Trophoblast cell (in vitro differentiated cells and primary cell): ENCODE data around the gene ADAMTSL1.

Experiments used
- DNase-seq, 2 donors: peaks; one replicate each; pipeline ENCODE4 v3.0.0-alpha.2; 2016
- H2AFZ ChIP-seq: 2 replicates; pipeline ENCODE4 v1.6.1; 2013; ENCODE audit warnings: low read length, moderate library complexity, mild to moderate bottlenecking; ENCODE audit not compliant: insufficient read depth, poor library complexity
- H2AK5ac ChIP-seq: 2 replicates; pipeline ENCODE4 v1.6.1; 2013; ENCODE audit warnings: mild to moderate bottlenecking, low read length
- H2BK120ac ChIP-seq: 2 replicates; pipeline ENCODE4 v1.6.1; 2013; ENCODE audit warnings: low read length, mild to moderate bottlenecking, moderate library complexity; ENCODE audit not compliant: insufficient read depth, poor library complexity
- H2BK12ac ChIP-seq: 2 replicates; pipeline ENCODE4 v1.6.1; 2013; ENCODE audit warnings: mild to moderate bottlenecking, low read length, moderate library complexity
- H2BK5ac ChIP-seq: 2 replicates; pipeline ENCODE4 v1.6.1; 2013; ENCODE audit warnings: low read length, low read depth, moderate library complexity, mild to moderate bottlenecking; ENCODE audit not compliant: poor library complexity
- H3K14ac ChIP-seq: 2 replicates; pipeline ENCODE4 v1.6.1; 2013; ENCODE audit warnings: mild to moderate bottlenecking, low read length
- H3K18ac ChIP-seq: 2 replicates; pipeline ENCODE4 v1.6.1; 2013; ENCODE audit warnings: mild to moderate bottlenecking, low read length
- H3K23ac ChIP-seq: 2 replicates; pipeline ENCODE4 v1.6.1; 2013; ENCODE audit warnings: low read length
- H3K27ac ChIP-seq: 2 replicates; pipeline ENCODE4 v1.5.1; 2013; ENCODE audit warnings: low read depth, mild to moderate bottlenecking, inconsistent platforms, low read length, moderate library complexity
- H3K27me3 ChIP-seq: 2 replicates; pipeline ENCODE4 v1.6.1; 2013; ENCODE audit warnings: inconsistent platforms, mild to moderate bottlenecking, low read length, moderate library complexity; ENCODE audit not compliant: insufficient read depth
- H3K36me3 ChIP-seq, 2 experiments: 1 replicate in 1 of 2; 2 replicates in 1 of 2; pipeline ENCODE4 v1.6.1; 2013; ENCODE audit warnings: low read length in 2 of 2, mild to moderate bottlenecking in 2 of 2, moderate library complexity in 1 of 2; ENCODE audit not compliant: insufficient read depth in 2 of 2, control insufficient read depth in 1 of 2
- H3K4ac ChIP-seq: 2 replicates; pipeline ENCODE4 v1.6.1; 2013; ENCODE audit warnings: low read depth, mild to moderate bottlenecking, low read length, moderate library complexity
- H3K4me1 ChIP-seq, 2 experiments: 1 replicate in 1 of 2; 2 replicates in 1 of 2; pipeline ENCODE4 v1.6.1; 2013; ENCODE audit warnings: low read length in 2 of 2, mild to moderate bottlenecking in 2 of 2, moderate library complexity in 1 of 2; ENCODE audit not compliant: insufficient read depth in 2 of 2, control insufficient read depth in 1 of 2
- H3K4me2 ChIP-seq: 2 replicates; pipeline ENCODE4 v1.6.1; 2013; ENCODE audit warnings: inconsistent platforms, mild to moderate bottlenecking, low read length, moderate library complexity
- H3K4me3 ChIP-seq: 2 replicates; pipeline ENCODE4 v1.5.1; 2013; ENCODE audit warnings: mild to moderate bottlenecking, low read depth, low read length, inconsistent platforms
- H3K79me1 ChIP-seq: one replicate; pipeline ENCODE4 v1.6.1; 2013; ENCODE audit warnings: low read length
- H3K79me2 ChIP-seq: 2 replicates; pipeline ENCODE4 v1.6.1; 2013; ENCODE audit warnings: low read length, mild to moderate bottlenecking; ENCODE audit not compliant: control insufficient read depth, insufficient read depth, poor library complexity
- H3K9ac ChIP-seq: 2 replicates; pipeline ENCODE4 v1.6.1; 2013; ENCODE audit warnings: mild to moderate bottlenecking, low read length
- H3K9me3 ChIP-seq: 2 replicates; pipeline ENCODE4 v1.6.1; 2013; ENCODE audit warnings: low read depth, mild to moderate bottlenecking, control low read depth, inconsistent platforms, low read length; ENCODE audit not compliant: insufficient read depth
- H4K12ac ChIP-seq: 2 replicates; pipeline ENCODE4 v1.6.1; 2013; ENCODE audit warnings: low read depth, mild to moderate bottlenecking, low read length, moderate library complexity
- H4K8ac ChIP-seq: 2 replicates; pipeline ENCODE4 v1.6.1; 2013; ENCODE audit warnings: low read depth, mild to moderate bottlenecking, low read length, moderate library complexity
- H4K91ac ChIP-seq: one replicate; pipeline ENCODE4 v1.6.1; 2013; ENCODE audit warnings: low read depth, mild to moderate bottlenecking, low read length, moderate library complexity
- WGBS: extraction: QIAGEN DNeasy Blood & Tissue Kit; methylation state at CpG from one replicate; pipeline ENCODE4 v1.1.7; 2013; ENCODE audit warnings: missing lambda C conversion rate; ENCODE audit not compliant: insufficient read length, insufficient coverage; ENCODE audit errors: extremely low coverage; 5-methylcytosine and 5-hydroxymethylcytosine counted together

Gene ADAMTSL1

GRCh38 chr9:18585996-18586395, 112.0 kb downstream of the ADAMTSL1 start:
- no peak overlapping the region for H3K4me3 ChIP-seq
- no peak overlapping the region for H3K23ac ChIP-seq
- no peak overlapping the region for H3K14ac ChIP-seq
- no peak overlapping the region for H2AFZ ChIP-seq
- no peak overlapping the region for H2BK5ac ChIP-seq
- H3K9ac ChIP-seq: no peak overlapping the region
- H4K12ac ChIP-seq: no peak overlapping the region
- H4K8ac ChIP-seq: no peak overlapping the region
- H3K4me1 ChIP-seq: no peaks in the 10 kb centered on the region
- H2BK120ac ChIP-seq: no peak overlapping the region
- H3K9me3 ChIP-seq: no peaks in the 10 kb centered on the region
- no peak overlapping the region for H3K18ac ChIP-seq
- H3K36me3 ChIP-seq: no peaks in the 10 kb centered on the region
- H4K91ac ChIP-seq: no peak overlapping the region
- no peak overlapping the region for H3K4me2 ChIP-seq
- no peaks in the 10 kb centered on the region for H3K27me3 ChIP-seq
- DNase-seq: no peak
- no peak overlapping the region for H2AK5ac ChIP-seq
- H3K4ac ChIP-seq: no peak overlapping the region
- no peak overlapping the region for H3K27ac ChIP-seq
- no peaks in the 10 kb centered on the region for H3K79me2 ChIP-seq
- no peaks in the 10 kb centered on the region for H3K79me1 ChIP-seq
- no peak overlapping the region for H2BK12ac ChIP-seq

DNA sequence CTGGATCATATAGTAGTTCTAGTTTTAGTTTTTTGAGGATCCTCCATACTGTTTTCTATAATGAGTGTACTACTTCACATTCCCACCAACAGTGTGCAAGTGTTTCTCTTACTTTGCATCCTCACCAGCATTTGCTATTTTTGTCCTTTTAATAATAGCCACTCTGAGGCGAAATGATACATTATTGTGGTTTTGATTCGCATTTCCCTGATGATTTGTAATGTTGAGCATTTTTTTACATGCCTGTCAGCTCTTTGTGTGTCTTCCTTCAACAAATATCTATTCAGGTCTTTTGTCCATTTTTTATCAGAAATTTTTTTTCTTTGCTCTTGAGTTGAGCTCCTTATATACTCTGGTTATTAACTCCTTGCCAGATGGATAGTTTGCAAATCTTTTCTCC, 114.0 kb downstream of the ADAMTSL1 start:
- Histone ChIP-seq H3K27ac (no peak overlapping the region), H2AFZ (no peak overlapping the region), H4K91ac (no peak overlapping the region), H3K14ac (no peak overlapping the region), H3K9ac (no peak overlapping the region), H3K4me1 (no peaks in the 10 kb centered on the region), H3K27me3 (no peaks in the 10 kb centered on the region), H3K79me2 (no peaks in the 10 kb centered on the region), H2BK12ac (no peak overlapping the region), H3K4me3 (no peak overlapping the region), H3K18ac (no peak overlapping the region), H2AK5ac (no peak overlapping the region), H4K12ac (no peak overlapping the region), H3K4me2 (no peak overlapping the region), H3K4ac (no peak overlapping the region), H3K23ac (no peak overlapping the region), H3K36me3 (no peaks in the 10 kb centered on the region), H3K9me3 (no peaks in the 10 kb centered on the region), H3K79me1 (no peaks in the 10 kb centered on the region), H2BK120ac (no peak overlapping the region), H4K8ac (no peak overlapping the region), H2BK5ac (no peak overlapping the region)
- WGBS: no CpG with 5 or more reads among the region's 2 CpGs
- no peak for DNase-seq

GRCh38 chr9:18591261-18591660, 117.3 kb downstream of the ADAMTSL1 start:
- Histone ChIP-seq H3K36me3 (no peaks in the 10 kb centered on the region), H4K8ac (no peak overlapping the region)
- no CpG with 5 or more reads among the region's 2 CpGs for WGBS

DNA sequence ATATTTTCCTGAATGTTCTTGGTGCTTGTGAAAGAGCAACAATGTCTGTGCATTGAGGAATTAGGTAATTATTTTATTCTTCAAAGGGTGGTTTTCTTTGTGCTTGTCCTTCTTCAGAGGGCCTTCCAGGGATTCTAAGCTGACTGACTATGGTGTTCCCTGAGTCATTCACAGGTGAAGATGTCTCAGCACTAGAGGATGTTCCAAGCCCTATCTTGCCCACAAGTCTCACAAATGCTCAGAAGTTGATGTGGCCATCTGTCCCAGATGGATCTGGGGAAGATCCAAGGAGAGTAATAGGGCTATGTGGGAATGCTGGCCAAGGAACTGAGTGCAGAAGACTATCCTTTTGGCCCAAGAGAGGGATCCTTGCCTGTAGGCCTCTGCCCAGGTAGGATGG, 120.9 kb downstream of the ADAMTSL1 start:
- Histone ChIP-seq H3K4me3 (no peak overlapping the region), H2AK5ac (no peak overlapping the region), H3K18ac (no peak overlapping the region), H3K9me3 (no peaks in the 10 kb centered on the region), H3K4me1 (no peaks in the 10 kb centered on the region), H3K27ac (no peak overlapping the region), H3K9ac (no peak overlapping the region), H2BK5ac (no peak overlapping the region), H4K8ac (no peak overlapping the region), H4K12ac (no peak overlapping the region), H3K23ac (no peak overlapping the region), H3K79me1 (no peaks in the 10 kb centered on the region), H3K27me3 (no peaks in the 10 kb centered on the region), H2AFZ (no peak overlapping the region), H4K91ac (no peak overlapping the region), H3K4ac (no peak overlapping the region), H2BK120ac (no peak overlapping the region), H3K14ac (no peak overlapping the region), H2BK12ac (no peak overlapping the region), H3K79me2 (no peaks in the 10 kb centered on the region), H3K36me3 (no peaks in the 10 kb centered on the region), H3K4me2 (no peak overlapping the region)
- DNase-seq: no peak

More at GRCh38 chr9:18591261-18591660, 117.3 kb downstream of the ADAMTSL1 start:
- Histone ChIP-seq H4K91ac (no peak overlapping the region), H3K9me3 (no peaks in the 10 kb centered on the region), H3K4me1 (no peaks in the 10 kb centered on the region), H4K12ac (no peak overlapping the region), H3K14ac (no peak overlapping the region), H2AK5ac (no peak overlapping the region), H2BK120ac (no peak overlapping the region), H3K23ac (no peak overlapping the region), H3K9ac (no peak overlapping the region), H3K27me3 (no peaks in the 10 kb centered on the region), H3K4ac (no peak overlapping the region), H3K4me2 (no peak overlapping the region), H3K79me2 (no peaks in the 10 kb centered on the region), H3K27ac (no peak overlapping the region), H3K79me1 (no peaks in the 10 kb centered on the region), H2BK12ac (no peak overlapping the region), H2AFZ (no peak overlapping the region), H3K4me3 (no peak overlapping the region), H2BK5ac (no peak overlapping the region), H3K18ac (no peak overlapping the region)
- no peak for DNase-seq

DNA sequence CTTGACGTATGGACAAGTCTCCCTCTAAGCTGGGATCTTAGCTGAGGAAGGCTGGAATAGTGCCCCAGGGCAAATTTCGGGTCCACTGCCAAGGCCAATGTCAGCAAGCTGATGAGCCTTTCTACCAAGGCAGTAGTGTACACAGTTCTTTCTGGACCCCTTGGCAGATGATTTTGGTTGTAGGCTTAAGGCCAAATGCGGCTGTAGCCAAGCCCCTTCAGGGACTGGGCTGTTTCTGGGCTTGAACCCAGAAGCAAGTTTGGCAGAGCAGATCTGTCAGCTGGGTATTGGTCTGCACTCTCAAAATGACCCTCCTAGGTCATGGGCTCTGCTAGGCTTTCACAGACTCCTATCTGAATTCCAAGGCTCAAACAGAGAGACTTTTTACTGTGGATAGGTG, 121.6 kb downstream of the ADAMTSL1 start:
- Histone ChIP-seq H3K27me3 (no peaks in the 10 kb centered on the region), H3K27ac (no peak overlapping the region), H4K12ac (no peak overlapping the region), H3K4me3 (no peak overlapping the region), H2AFZ (no peak overlapping the region), H3K18ac (no peak overlapping the region), H3K79me1 (no peaks in the 10 kb centered on the region), H3K36me3 (no peaks in the 10 kb centered on the region), H2BK120ac (no peak overlapping the region), H3K9me3 (no peaks in the 10 kb centered on the region), H3K4ac (no peak overlapping the region), H3K9ac (no peak overlapping the region), H2BK12ac (no peak overlapping the region), H2AK5ac (no peak overlapping the region), H3K4me1 (no peaks in the 10 kb centered on the region), H3K23ac (no peak overlapping the region), H4K91ac (no peak overlapping the region), H4K8ac (no peak overlapping the region), H2BK5ac (no peak overlapping the region), H3K79me2 (no peaks in the 10 kb centered on the region), H3K14ac (no peak overlapping the region), H3K4me2 (no peak overlapping the region)
- no peak for DNase-seq
- no CpG with 5 or more reads among the region's 3 CpGs for WGBS
